ENCODE measurements around the gene PDE3B.

GRCh38 chr11:14614091-14614622 lies 29.4 kb upstream of the PDE3B start:
- TF ChIP-seq FOS (IDR thresholded peaks at IDR 0.05; ENCODE audit: low read depth, low read length) (no peak), POLR2A (IDR thresholded peaks at IDR 0.05; ENCODE audit: low read depth, low read length) (no peak), NFE2L2 (IDR thresholded peaks at IDR 0.05; ENCODE audit: low read depth, low read length) (no peak), CTCF (conservative IDR thresholded peaks at IDR 0.05; ENCODE audit: low read depth, low read length) (no peak), CHD1 (IDR thresholded peaks at IDR 0.05; ENCODE audit: low read depth, low read length) (no peak)
- TF ChIP-seq, protein P1, sequence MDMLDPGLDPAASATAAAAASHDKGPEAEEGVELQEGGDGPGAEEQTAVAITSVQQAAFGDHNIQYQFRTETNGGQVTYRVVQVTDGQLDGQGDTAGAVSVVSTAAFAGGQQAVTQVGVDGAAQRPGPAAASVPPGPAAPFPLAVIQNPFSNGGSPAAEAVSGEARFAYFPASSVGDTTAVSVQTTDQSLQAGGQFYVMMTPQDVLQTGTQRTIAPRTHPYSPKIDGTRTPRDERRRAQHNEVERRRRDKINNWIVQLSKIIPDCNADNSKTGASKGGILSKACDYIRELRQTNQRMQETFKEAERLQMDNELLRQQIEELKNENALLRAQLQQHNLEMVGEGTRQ (IDR thresholded peaks at IDR 0.05; ENCODE audit: low read depth, low read length): no peak

All from IMR-90 (cell line).